ENCODE data around the gene SLC44A4. TPM values are rescaled to one million over a fixed set of nuclear protein-coding genes. Genes with fewer than 3 reads are reported as not detected.

SLC44A4 gene
- polyA plus RNA-seq, 2 of the 4 experiments (the other 2 are of a cell fraction): 0.27 TPM; not detected in 1

- ChIA-PET POLR2A (interaction anchor here (0.6 to 2.1 kb wide), 10 partner anchors 47 to 1348 kb away, joined by 3 to 14 read pairs (median 4); partner anchors contain the start of genes C6orf47, CFB, HSPA1A and HSPA1B), CTCF (interaction anchor here (0.6 to 1.9 kb wide), 5 partner anchors 14 to 102 kb away, joined by 3 to 14 read pairs (median 4); no protein-coding TSS in a partner anchor)
- 0% methylated on average over 23 of the region's 49 CpGs for WGBS (ENCODE audit: missing lambda C conversion rate)
- Histone ChIP-seq H3K4me2 (peak within 1 kb of the TSS; percentile 91), H3K9me3 (no peaks in the 10 kb centered on the region), H3K27ac (peak within 1 kb of the TSS; percentile 89 to 96), H3K4me1 (peaks cover 21% of the 10 kb centered on the region), H3K4me3 (peak within 1 kb of the TSS; percentile 97)
- ATAC-seq (peak; percentile 61 to 81), FAIRE-seq (no peak), DNase-seq (ENCODE audit: low read depth in 1 of 2, low spot score in 1 of 2) (peak; percentile 61 to 76)
- TF ChIP-seq, protein P1, sequence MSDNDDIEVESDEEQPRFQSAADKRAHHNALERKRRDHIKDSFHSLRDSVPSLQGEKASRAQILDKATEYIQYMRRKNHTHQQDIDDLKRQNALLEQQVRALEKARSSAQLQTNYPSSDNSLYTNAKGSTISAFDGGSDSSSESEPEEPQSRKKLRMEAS (IDR thresholded peaks at IDR 0.05): peak; percentile 49
- TF ChIP-seq POLR2A (IDR thresholded peaks at IDR 0.05; ENCODE audit: low read length) (peak; percentile 44), JUN (IDR thresholded peaks at IDR 0.05) (peak in 1 of 2 experiments; percentile 43; a peak in 1 of 5 replicates), SMC3 (IDR thresholded peaks at IDR 0.05) (no peak), NPAS2 (CRISPR knock-in tag; IDR thresholded peaks at IDR 0.05; ENCODE audit: borderline replicate concordance) (no peak), MAZ (IDR thresholded peaks at IDR 0.05; ENCODE audit: borderline replicate concordance, low read depth, low read length) (0 out of 2 replicates have a peak, but pooled peaks have one; percentile 18), USF2 (IDR thresholded peaks at IDR 0.05) (peak; percentile 73)
These were observed 19.0 kb upstream of the SLC44A4 start, which contains the start of gene EHMT2 for GRCh38 chr6:31897612-31898382. TSS of gene EHMT2 (minus strand) at chr6:31897698. CDS start at chr6:31897677, 21 bp downstream.

- Histone ChIP-seq H3K4me3 (peak overlapping the region; percentile 97), H3K4me1 (peaks cover 19% of the 10 kb centered on the region), H3K9me3 (no peaks in the 10 kb centered on the region), H3K4me2 (peak overlapping the region; percentile 91), H3K27ac (peak overlapping the region; percentile 89 to 96)
- ATAC-seq: 0 out of 6 replicates have a peak, but pooled peaks of 1 of the 2 experiments have one; percentile 1
- no peak for FAIRE-seq
- TF ChIP-seq TFCP2L1 (CRISPR knock-in tag; IDR thresholded peaks at IDR 0.05): no peak
- no peak for TF ChIP-seq FOXS1 (CRISPR knock-in tag; IDR thresholded peaks at IDR 0.05)
- no peak for TF ChIP-seq RNF2 (IDR thresholded peaks at IDR 0.05; ENCODE audit: borderline replicate concordance, low read depth)
- TF ChIP-seq CHD4 (IDR thresholded peaks at IDR 0.05; ENCODE audit: borderline replicate concordance): no peak
- no peak for TF ChIP-seq PBX3 (IDR thresholded peaks at IDR 0.05)
- no peak for TF ChIP-seq KDM1A (IDR thresholded peaks at IDR 0.05; ENCODE audit: low read depth)
- no peak for TF ChIP-seq MAZ (IDR thresholded peaks at IDR 0.05; ENCODE audit: borderline replicate concordance, low read depth, low read length)
- no peak for TF ChIP-seq HDAC2 (IDR thresholded peaks at IDR 0.05)
- no peak for TF ChIP-seq TP53 (CRISPR knock-in tag; IDR thresholded peaks at IDR 0.05)
- no peak; a peak in 2 of 5 replicates for TF ChIP-seq JUN (IDR thresholded peaks at IDR 0.05)
- no peak for TF ChIP-seq RCOR1 (IDR thresholded peaks at IDR 0.05; ENCODE audit: low read depth, low read length)
- no peak for TF ChIP-seq KDM5A (IDR thresholded peaks at IDR 0.05)
- no peak for TF ChIP-seq SREBF2 (IDR thresholded peaks at IDR 0.05)
- peak; percentile 31; the same call in 1 of the 2 replicates for TF ChIP-seq PHF8 (IDR thresholded peaks at IDR 0.05; ENCODE audit: borderline replicate concordance, low read depth)
- TF ChIP-seq, protein P2, sequence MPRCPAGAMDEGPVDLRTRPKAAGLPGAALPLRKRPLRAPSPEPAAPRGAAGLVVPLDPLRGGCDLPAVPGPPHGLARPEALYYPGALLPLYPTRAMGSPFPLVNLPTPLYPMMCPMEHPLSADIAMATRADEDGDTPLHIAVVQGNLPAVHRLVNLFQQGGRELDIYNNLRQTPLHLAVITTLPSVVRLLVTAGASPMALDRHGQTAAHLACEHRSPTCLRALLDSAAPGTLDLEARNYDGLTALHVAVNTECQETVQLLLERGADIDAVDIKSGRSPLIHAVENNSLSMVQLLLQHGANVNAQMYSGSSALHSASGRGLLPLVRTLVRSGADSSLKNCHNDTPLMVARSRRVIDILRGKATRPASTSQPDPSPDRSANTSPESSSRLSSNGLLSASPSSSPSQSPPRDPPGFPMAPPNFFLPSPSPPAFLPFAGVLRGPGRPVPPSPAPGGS (IDR thresholded peaks at IDR 0.05): 0 out of 3 replicates have a peak, but pooled peaks have one; percentile 28
- TF ChIP-seq, protein P3, sequence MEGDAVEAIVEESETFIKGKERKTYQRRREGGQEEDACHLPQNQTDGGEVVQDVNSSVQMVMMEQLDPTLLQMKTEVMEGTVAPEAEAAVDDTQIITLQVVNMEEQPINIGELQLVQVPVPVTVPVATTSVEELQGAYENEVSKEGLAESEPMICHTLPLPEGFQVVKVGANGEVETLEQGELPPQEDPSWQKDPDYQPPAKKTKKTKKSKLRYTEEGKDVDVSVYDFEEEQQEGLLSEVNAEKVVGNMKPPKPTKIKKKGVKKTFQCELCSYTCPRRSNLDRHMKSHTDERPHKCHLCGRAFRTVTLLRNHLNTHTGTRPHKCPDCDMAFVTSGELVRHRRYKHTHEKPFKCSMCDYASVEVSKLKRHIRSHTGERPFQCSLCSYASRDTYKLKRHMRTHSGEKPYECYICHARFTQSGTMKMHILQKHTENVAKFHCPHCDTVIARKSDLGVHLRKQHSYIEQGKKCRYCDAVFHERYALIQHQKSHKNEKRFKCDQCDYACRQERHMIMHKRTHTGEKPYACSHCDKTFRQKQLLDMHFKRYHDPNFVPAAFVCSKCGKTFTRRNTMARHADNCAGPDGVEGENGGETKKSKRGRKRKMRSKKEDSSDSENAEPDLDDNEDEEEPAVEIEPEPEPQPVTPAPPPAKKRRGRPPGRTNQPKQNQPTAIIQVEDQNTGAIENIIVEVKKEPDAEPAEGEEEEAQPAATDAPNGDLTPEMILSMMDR (IDR thresholded peaks at IDR 0.05): no peak
- TF ChIP-seq ZNF302 (CRISPR knock-in tag; IDR thresholded peaks at IDR 0.05): no peak
- POLR2A ChIA-PET: interaction anchor here (0.6 to 2.1 kb wide), 3 partner anchors 13 to 245 kb away, joined by 3 to 14 read pairs (median 5); partner anchors contain the start of gene CFB
- WGBS (ENCODE audit: missing lambda C conversion rate): 64% methylated on average over 2 of the region's 62 CpGs
- CTCF ChIA-PET: interaction anchor here (0.6 to 1.9 kb wide), 3 partner anchors 13 to 93 kb away, joined by 3 to 14 read pairs (median 6); no protein-coding TSS in a partner anchor
- DNase-seq (ENCODE audit: low read depth in 1 of 2, low spot score in 1 of 2): no peak
These were observed 18.2 kb upstream of the SLC44A4 start for GRCh38 chr6:31896856-31897611.
